Measurements from ENCODE around the gene NR2C1.
"Not testable (repeated sequence)": the region's sequence is repeated elsewhere in the genome, so short reads cannot be mapped to it uniquely, and the experiment has no call there.

The NR2C1 gene

GRCh38 chr12:95003921-95004272, 69.5 kb downstream of the NR2C1 start:
- H3K4me3 ChIP-seq (ENCODE audit: low read length): peak overlapping the region; percentile 98
- DNase-seq (ENCODE audit: low read depth): no peak
- TF ChIP-seq, protein P1, sequence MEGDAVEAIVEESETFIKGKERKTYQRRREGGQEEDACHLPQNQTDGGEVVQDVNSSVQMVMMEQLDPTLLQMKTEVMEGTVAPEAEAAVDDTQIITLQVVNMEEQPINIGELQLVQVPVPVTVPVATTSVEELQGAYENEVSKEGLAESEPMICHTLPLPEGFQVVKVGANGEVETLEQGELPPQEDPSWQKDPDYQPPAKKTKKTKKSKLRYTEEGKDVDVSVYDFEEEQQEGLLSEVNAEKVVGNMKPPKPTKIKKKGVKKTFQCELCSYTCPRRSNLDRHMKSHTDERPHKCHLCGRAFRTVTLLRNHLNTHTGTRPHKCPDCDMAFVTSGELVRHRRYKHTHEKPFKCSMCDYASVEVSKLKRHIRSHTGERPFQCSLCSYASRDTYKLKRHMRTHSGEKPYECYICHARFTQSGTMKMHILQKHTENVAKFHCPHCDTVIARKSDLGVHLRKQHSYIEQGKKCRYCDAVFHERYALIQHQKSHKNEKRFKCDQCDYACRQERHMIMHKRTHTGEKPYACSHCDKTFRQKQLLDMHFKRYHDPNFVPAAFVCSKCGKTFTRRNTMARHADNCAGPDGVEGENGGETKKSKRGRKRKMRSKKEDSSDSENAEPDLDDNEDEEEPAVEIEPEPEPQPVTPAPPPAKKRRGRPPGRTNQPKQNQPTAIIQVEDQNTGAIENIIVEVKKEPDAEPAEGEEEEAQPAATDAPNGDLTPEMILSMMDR (conservative IDR thresholded peaks at IDR 0.05; ENCODE audit: low read depth, low read length): no peak

DNA sequence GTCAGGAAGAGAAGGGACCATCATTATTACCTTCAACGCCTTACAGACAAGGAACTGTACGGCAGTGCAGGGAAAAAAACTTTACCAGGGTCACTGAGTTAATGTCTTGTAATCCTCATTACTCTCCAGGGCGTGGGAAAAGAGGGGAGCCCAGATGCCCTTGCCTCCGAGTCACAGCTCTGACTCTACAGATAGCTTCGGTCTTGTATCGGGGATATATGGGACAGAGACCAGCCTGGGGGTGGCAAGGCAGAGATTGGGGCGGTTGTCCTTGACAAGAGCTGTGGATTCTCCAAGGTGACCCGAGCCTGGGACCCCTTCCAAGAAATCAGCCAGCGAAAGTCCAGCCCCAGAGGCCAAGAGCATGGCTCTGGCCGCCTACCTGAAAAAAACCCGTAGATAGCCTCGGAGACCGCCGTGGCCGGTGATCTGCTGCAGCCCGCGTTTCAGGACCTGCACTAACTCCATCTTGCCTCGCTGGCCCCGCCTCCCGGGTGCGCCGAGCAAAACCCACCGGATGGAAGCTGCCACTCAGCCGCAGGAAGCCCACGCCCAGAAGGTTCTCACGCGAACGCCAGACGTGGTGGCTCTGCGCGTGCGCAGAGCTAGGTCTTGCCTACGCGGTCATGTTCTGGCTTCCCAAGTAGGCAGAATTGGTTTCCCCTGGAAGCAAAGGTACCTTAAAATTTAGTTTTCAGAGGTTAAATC, 70.1 kb downstream of the NR2C1 start, which contains the start of gene NDUFA12:
Gene NDUFA12 (minus strand): TSS at position 485 of the 708 bp plus-strand sequence. CDS start 17 bp downstream, at position 468.
- TF ChIP-seq, protein P1 (conservative IDR thresholded peaks at IDR 0.05; ENCODE audit: low read depth, low read length): no peak
- DNase-seq (ENCODE audit: low read depth): peak; percentile 85
- peak within 1 kb of the TSS; percentile 98 for H3K4me3 ChIP-seq (ENCODE audit: low read length)

- TF ChIP-seq, protein P1 (conservative IDR thresholded peaks at IDR 0.05; ENCODE audit: low read depth, low read length): no peak
- no peak for DNase-seq (ENCODE audit: low read depth)
- H3K4me3 ChIP-seq (ENCODE audit: low read length): peak overlapping the region; percentile 98
Measured at GRCh38 chr12:95002754-95003153, 70.7 kb downstream of the NR2C1 start.

GRCh38 chr12:94998326-94998725, 75.1 kb downstream of the NR2C1 start:
- H3K4me3 ChIP-seq (ENCODE audit: low read length): no peak overlapping the region
- TF ChIP-seq, protein P1 (conservative IDR thresholded peaks at IDR 0.05; ENCODE audit: low read depth, low read length): no peak
- no peak for DNase-seq (ENCODE audit: low read depth)

GRCh38 chr12:94997726-94998125, 75.7 kb downstream of the NR2C1 start:
- H3K4me3 ChIP-seq (ENCODE audit: low read length): no peak overlapping the region
- no peak for DNase-seq (ENCODE audit: low read depth)
- TF ChIP-seq, protein P1 (conservative IDR thresholded peaks at IDR 0.05; ENCODE audit: low read depth, low read length): no peak

GRCh38 chr12:94997061-94997460, 76.4 kb downstream of the NR2C1 start:
- DNase-seq (ENCODE audit: low read depth): no peak
- H3K4me3 ChIP-seq (ENCODE audit: low read length): no peak overlapping the region
- TF ChIP-seq, protein P1 (conservative IDR thresholded peaks at IDR 0.05; ENCODE audit: low read depth, low read length): no peak

GRCh38 chr12:94994312-94994711, 79.1 kb downstream of the NR2C1 start:
- TF ChIP-seq, protein P1 (conservative IDR thresholded peaks at IDR 0.05; ENCODE audit: low read depth, low read length): no peak
- DNase-seq (ENCODE audit: low read depth): no peak
- H3K4me3 ChIP-seq (ENCODE audit: low read length): no peak overlapping the region

- not testable (repeated sequence) for H3K4me3 ChIP-seq (ENCODE audit: low read length)
Measured at GRCh38 chr12:94993855-94994254, 79.6 kb downstream of the NR2C1 start.

More at GRCh38 chr12:94993855-94994254, 79.6 kb downstream of the NR2C1 start:
- DNase-seq (ENCODE audit: low read depth): not testable (repeated sequence)
